ENCODE measurements around the gene CFDP1.

CFDP1 gene

DNA sequence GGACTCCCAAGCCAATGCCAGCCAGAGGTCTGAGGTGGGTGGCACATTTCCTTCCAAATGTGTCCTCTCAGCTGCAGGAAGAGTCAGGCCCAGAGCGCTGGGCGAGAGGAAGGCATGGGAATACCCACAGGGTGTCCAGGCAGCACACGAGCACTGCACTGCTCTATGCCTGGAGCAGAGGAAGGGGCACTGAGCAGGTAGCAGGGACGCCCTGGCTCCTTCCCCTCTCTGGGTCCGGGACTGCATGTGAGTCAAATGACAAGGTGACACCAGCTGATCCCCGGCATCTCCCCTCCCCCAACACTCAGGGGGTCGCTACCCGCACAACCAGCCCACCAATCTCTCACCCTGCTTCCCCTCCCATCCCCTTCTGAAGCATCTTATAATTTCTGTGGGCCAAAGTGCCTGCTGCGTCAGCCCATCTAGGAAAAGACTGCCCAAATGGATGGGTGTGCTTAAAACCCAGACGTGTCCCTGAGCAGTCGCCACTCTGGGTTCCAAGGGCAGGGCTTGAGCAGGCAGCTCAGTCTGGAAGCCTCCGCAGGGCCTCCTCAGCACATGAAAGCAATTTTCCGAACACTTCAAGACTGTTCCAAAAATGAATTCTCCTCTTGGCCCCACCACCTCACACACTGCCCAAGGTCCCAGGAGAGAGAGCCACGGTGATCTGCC is 169.9 kb downstream of the CFDP1 start:
- DNase-seq, result no peak

DNA sequence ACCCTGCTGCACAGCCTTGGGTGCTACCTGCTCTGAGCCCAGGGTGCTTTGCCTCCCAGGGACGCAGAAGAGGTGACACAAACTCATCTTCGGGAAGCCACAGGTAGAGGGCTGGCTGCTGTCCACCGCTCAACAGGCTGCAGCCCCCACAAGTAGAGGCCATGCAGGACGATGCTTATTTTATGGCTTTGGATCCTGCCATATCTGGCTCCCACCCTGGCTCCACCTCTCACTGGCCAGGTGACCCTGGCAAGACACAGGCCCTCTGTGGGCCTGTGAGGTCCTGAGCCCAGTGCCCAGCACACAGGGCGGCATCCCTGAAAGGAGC is 170.5 kb downstream of the CFDP1 start:
- no peak for DNase-seq

DNA sequence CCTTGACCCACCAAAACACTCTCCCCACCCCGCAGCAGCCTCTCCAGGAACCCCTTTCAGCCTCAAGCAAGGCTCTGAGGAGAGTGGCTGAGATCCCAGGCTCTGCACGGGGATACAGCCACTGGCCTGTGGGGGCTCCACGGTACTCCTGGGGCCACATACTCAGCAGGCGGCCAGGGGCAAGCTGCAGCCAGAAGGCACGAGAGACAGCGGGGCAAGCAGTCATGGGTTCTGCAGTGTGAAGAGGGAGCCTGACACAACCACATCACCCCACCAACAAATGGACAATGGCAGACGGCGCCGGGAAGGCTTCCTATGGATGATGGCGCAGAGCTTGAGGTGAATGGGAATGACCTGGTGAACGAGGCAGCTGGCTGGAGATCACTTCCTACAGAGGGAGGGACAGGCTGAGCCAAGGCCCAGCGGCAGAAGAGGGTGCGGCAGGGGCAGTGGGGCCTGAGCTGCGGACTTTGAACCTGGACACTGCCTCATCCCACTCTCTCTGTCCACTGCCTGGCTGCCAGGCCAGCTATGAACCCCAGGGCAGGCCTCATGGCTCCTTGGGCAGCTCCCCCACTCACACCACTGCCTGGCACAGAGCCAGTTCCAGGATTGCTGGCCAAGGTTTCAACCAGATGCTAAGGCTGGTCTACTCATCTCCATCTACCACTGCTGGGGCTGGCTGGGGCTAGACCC is 171.1 kb downstream of the CFDP1 start:
- no peak for DNase-seq

DNA sequence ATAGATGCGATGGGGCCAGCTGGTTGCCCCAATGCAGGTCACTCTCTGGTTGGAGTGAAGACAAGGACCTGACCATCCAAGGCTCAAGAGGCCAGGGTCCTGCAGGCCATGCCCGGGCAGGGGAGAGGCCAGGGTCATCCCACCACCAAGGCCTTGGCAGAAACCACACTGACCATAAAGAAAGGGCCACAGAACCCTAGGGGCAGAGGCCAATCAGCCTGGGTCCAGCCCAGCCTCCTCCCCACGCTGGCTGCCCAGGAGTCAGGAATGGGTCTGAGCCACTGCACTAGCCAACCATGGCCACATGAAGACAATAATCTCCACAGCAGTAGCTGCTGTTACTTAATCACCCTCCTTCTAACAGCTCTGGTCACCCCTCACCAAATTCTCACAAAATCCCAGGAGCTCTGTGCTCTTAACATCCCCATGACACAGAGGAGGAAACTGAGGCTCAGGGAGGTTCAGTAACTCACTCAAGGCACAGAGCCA is 171.7 kb downstream of the CFDP1 start:
- no peak for DNase-seq

DNA sequence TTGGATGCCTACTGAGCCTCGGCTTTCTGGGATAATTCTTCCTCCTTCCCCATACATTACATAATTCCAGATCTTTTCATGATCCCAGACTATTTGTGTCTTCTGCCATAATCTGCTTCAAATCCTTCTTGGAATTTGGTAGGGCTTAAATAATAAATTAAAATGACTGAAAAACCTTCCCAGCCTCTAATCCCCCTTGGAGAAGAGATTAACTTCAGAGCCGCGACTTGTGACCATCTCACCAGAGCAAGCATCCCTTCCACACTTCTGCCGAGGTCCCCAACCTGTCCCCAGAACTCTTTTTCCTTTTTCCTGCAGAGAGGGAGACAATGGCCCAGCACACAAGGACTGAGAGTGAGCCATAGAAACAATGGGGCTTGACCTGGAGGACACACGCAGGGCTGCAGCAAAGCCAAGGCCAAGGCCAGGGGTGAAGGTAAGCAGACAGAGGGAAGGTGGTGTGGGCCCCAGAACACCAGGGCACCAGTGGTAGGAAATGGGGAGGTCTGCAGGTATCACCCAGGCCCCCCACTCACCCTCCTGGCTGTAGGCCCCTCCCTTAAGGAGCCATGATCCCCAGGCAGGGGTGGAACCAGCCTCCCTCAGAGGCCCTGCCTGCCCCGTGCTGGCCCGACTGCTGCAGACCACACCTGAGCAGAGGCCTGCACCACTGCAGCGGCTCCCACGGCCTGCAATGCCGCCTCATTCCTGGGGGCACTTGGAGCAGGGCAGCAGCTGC is 172.3 kb downstream of the CFDP1 start:
- DNase-seq, result no peak

DNA sequence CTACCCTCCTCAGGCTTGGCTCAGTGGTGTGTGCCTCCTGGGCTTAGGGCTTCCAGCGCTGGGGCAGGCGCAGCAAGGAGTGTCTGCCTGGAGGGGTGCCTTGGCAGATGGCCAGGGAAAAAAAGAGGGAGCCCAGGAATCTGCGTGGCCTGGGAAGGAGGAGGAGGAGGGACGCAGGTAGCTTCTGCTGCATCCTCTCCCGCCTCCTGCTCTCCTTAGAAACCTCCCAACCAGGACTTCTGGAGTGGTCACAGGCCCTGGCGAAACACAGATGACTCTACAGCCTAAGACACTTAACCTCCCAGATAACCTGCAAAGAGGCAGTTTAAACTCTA is 174.5 kb downstream of the CFDP1 start:
- no peak for DNase-seq

DNA sequence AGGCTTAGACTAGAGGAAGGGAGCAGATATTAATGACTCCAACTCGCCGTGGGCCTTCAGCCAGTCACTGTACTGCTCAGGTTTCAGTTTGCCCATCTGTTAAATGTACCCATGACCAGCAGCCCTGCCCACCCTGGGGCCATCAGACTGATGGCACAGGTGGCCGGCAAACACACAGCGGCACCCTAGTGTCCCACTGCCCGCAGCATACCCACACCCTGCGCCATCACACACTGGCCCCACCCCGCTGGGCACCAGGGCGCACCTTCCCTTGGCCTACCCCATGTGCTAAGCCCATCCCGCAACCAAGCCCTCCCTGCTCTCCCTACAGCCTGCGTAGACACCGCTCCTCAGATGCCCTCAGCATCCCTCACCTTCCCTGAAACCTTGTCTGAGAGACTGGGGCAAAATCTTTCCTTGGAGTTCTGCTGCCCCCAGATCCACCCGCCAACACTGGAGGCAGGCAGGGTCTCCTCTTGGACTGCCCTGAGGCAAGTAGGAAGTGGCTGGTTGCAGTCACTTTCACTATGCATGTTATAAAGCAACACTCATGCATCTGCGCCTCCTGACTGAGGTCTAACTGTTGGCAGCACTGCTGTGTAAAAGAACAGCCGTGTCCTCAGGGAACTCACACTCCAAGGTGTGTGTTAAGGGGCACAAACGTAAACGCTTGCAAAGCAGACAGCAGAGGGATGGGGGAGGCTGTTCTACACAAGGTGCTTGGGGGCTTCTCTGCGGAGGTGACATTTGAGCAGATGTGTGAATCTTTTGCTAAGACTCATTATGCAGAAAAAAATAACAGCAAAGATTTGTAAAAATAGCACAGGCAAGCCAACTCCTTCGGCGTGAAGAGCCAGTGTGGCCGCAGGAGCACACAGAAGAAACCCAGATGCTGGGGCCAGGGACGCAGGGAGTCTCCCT is 175.2 kb downstream of the CFDP1 start:
- no peak for DNase-seq

DNA sequence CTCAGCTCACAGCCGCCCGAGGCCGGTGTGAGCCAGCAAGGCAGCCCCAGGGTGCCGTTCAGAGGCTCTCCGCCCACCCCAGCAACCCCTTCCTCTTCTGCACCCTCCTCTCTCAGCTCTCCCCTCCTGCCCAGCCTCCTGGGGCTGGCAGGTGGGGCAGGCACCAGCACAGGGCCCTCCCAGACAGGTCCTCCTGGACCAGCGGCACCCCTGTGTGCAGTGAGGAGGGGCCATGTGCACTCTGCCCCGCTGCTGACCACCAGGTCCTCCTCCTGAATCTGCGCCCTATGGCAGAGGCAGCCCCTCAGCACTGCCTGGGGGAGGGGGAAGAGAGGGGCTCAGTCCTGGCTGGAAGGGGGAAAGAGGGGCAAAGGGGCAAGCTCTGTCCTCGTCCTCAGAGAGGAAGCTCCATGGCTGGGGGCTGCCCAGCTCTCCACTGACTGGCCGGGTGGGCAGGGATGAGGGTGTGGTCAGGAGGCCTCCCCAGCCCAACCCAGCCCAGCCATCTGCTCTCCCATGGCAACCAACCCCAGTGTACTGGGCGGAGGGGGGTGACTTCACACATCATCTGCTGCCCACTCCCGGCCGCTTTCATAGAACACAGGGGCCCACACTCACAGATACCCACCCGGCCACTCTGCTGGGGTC is 176.5 kb downstream of the CFDP1 start:
- peak; percentile 18 for DNase-seq

DNA sequence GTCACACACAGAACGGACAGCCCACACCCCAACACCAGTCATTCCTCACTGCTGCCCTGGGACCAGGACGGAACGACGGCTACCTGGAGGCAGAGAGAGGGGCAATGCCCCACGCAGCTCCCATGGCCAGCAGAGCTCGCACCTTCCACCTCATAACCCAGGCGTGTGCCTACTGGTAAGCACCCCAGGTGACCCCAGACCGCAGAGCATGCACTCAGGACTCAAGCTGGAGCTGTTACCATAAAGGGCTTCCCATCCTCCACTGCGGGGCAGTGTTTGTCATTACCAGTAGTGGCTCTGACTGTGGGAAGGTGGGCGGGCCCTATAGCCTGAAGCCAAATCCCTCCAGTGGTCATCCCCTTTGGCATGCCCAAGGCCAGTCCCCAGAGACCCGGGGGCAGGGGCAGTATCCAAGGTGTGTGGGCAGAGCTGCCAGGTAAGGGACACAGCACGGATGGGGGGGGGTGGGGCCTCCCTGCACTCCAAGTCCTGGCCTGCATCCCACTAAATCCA is 177.2 kb downstream of the CFDP1 start:
- DNase-seq, result no peak

DNA sequence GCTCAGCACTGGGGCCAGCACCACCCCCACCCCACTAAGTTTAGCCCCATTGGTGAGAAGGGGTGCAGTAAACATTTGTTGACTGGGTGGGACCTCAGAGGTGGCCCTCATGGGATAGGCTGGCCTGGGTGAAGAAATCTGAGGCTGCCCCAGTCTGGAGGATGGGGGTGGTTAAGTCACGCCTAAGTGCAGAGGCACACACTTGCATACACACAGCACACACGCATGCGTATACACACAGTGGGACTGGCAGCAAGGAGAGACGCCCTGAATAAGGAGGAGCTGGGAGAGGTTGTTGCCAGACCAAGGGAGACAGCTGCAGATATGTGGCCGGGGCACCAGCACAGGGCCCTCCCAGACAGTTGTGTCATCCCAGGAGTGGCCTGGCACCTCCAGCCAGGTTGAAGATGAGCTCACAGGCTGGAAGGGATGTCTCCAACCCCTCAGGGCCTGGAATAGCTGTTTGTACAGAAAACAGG is 178.9 kb downstream of the CFDP1 start:
- no peak for DNase-seq

DNA sequence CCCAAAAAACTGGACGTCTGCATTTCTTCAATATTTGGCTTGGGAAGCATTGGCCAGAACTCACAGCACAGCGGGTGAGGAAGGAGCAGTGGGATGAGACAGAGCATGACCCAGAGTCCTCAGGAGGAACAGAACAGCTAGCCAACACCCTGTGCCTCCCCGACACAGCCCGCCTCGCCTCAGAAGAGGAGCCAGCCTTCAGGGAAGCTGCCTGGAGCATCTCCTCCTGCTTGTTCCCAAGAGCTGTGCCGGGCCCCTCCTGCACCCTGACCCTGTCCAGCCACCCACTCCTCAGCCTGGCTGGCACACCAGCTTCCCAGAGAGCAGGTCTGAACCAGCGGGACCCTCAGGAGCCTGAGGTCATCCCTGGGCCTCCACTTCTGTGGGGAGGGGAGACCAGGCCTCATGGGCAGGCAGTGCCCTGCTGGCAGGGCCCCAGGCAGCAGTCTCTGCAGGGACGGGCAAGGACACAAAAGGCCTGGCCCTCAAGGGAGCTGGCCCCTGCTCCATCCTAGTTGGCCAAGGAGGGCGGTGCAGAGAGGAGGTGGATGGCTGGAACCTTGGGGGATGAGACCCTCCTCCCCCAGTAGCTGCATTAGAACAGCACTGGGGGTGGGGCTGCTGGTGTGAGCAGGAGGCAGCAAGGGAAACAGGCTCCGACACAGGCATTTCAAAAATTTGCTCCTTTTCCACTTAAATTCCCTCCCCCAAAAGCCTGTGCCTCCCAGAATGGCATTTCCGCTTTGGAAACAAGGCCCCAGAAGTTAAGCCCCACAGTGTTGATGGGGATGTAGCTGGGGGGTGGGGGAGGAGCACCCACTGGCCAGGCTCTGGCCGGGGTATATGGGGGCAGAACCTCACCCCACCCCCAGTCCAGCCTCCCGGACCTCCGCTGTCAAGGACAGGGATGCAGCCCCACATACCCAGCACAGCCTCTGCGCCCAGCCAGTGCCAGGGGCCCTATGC is 180.1 kb downstream of the CFDP1 start:
- DNase-seq, result no peak

DNA sequence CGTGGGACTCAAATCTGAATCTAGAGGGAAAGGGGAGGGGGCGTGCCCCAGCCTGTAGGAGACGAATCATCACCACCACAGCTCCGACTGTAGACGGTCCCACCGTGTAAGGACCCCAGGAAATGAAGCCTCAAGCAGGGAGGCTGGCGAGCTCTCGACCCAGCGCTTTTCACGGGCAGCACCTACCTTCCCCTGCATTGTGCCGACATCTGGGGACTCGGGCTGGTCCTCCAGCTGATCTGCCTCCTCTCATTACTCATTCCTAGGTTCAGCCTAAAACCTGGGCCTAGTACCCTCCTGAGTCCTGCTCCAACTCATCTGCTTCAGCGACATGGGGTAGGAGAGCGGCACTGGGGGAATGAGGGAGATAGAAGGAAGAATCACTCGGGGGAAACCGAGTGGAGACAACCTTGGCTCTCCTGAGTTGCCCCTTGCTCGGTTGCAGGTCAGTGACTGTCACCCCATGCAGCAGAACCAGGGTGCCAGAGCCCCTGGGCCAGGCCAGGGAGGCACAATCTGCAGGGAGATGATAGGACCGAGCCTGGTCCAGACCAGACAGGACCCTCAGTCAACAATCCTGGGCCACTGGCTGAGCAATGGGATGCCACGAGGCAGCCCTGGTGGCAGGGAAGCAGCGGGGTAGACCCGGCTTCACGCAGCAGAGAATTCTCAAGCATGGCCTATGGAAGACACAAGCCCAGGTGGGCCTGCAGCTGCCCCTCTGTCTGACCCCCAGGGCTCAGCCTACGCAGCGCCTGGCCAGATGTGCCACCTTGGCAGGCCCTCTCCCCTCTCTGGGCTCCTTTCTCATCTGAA is 181.0 kb downstream of the CFDP1 start:
- DNase-seq, result no peak

DNA sequence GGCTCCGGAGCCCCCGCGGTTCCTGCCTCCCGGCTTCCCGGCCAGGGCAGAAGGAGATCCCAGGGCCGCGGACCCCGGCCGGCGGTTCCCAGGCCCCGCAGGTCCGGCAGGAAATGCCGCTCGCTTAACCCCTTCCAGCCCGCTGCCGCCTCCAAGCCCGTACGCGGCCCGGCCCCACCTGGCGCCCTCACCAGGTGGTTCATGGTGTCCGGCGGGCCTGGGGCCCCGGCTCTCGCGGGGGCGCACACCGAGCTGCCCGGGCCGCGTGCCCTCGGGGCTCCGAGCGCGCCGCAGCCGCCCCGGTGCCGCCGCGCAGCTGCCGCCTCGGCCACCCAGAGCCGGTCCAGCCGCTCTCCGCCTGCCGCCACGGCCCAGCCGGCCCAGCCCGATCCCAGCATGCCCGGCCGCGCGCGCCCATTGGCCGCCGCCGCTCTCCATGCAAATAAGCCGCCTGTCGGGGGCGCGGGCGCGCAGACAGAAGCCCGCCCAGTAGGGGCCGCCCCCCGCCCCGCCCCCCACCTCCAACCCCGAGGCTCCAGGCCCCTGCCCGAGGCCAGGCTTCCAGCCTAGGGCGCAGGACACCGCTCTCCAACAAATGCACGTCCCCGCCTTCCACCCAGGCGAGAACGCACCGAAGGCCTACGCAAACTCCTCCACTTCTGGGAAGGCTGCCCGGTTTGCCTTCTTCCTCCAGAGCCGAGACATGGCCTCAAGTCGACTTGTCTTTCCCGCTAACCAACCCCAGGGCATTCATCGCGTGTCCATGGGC is 181.8 kb downstream of the CFDP1 start, which contains the start of gene BCAR1:
Gene BCAR1 (minus strand): TSS at position 345 of the 769 bp plus-strand sequence. CDS start 142 bp downstream, at position 203.
- peak; percentile 75 for DNase-seq

DNA sequence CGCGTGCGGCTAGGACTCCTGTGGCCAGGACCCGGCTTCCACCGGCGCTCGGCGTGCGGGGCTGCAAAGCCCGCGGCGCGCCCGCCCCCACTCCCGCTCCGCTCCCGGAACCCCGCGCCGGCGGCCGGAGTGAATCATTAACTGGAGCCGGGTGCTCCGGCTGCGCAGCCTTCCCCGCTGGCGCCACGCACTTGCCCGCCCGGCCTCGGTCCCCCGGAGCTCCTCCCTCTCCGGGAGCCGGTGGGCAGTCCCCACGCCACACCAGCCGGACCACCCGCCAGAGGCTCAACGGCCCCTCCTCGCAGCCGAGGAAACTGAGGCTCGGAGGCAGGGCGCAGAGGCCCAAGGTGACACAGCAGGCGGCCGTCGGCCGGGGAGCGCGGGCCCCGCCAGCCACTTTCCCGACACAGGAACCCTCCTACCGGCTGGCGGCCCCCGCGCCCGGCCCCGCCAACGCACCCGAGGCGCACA is 182.5 kb downstream of the CFDP1 start:
- no peak for DNase-seq

DNA sequence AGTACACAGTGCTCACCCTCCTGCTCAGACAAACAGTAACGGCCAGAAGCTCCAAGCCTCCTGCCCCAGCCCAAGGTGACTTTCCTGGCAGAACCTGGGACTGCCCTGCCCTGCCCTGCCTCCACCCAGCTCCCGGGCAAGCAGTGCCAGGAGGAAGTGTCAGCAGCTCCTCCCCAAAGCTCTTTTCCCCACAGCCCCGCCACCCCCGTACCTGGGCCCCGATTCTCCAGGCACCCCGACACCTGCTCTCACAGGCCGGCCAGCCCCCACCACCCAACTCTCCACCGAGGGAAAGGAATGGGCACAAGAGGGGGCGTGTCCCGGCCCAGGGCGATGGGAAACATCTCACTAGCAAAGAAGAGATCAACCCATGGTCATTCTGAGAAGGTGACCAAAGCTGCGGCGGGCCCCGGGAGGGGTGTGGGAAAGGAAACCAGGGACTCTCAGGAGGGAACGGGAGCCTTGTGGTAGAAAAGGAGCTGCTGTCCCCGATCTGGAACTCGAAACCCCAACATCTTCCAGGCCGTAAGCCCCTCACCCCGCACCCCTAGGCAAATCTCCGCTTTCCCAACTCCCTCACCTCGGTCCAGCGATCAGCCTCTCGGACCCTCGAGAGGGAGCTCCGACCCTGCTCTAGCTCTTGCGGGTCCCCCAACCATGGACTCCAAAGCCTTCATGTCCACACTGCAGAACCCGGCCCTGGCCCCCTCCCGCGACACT is 183.1 kb downstream of the CFDP1 start:
- no peak for DNase-seq

DNA sequence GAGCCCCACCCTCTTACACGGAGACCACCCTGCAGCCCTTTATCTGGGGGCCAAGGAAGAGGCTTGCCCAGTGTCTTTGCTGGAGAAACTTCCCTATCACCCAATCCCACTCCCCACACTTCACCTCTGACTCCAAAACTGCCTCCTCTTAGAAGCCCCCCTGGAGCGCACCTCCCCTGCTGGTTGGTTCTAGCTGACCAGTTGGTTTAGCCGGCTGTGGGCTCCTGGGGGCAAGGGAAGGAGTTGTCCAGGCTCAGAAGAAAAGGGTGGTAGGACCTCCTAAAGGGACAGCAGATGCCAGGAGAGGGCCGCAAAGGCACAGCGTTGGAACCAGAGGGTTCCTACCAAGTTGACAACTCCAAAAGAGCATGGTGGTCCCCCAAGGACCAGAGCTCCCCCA is 183.9 kb downstream of the CFDP1 start:
- no peak for DNase-seq

DNA sequence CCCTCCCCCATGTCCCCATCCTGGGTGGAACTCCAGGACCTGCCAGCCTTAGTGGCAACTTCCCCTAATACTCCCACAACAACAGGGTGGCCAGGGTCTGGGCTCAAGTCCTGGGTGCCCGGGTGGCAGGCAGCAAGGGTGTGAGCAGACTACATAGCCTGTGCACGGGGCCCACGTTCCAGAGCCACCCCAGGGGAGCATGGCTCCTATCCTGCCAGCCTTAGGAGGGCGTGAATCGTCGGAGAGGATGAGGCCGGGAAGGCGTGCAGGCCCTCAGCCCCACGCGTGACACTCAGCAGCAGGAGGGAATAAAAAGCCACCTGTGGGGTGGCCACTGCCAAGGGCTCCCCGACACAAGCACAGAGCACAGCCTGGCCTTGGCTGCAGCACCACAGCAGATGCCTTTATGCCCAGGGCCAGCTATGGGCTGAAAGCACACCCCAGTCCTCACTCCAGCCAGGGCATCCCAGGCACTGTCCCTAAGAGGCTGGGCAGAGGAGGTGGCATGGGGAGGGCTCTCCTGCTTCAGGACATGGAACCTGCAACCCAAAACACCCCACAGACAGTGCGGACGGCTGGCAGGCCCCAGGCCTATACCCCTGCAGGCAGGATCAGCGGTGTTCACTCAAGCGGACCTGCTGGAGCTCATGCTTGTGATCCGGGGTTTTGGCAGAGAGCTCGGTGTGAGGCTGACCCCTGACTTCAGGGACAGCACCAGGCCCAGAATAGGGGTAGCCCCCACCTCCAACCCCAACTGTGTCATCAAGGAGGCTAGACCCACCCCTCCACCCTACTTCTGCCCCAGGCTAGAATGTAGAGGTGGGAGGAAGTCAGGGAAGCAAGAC is 184.5 kb downstream of the CFDP1 start:
- DNase-seq, result no peak

Data from NCI-H345 (cell line).